GM10248 (cell line): Measurements from ENCODE around the gene SACM1L.

Source experiments
- CTCF ChIA-PET: fragments of 300-600 bp; sonication (Branson Sonifier 250); formaldehyde crosslinking; extraction: SDS; loops from one replicate; lab custom pipeline; 2021; ENCODE audit warnings: antibody characterized with exemption; lab: Yijun Ruan, JAX
- POLR2A ChIA-PET: fragments of 350-650 bp; sonication (Branson Sonifier 250); formaldehyde crosslinking; extraction: SDS; loops from one replicate; lab custom pipeline; 2020; ENCODE audit warnings: antibody characterized with exemption; lab: Yijun Ruan, JAX
- DNase-seq: peaks from one replicate; pipeline ENCODE4 v3.0.0; 2012; ENCODE audit errors: extremely low spot score
- TF ChIP-seq, protein P1 (sequence below): IDR thresholded peaks from 2 replicates; pipeline ENCODE4 v1.5.1; 2012; ENCODE audit warnings: mild to moderate bottlenecking, low read depth; ENCODE audit errors: extremely low read depth, missing control alignments, control extremely low read depth

The SACM1L gene

DNA sequence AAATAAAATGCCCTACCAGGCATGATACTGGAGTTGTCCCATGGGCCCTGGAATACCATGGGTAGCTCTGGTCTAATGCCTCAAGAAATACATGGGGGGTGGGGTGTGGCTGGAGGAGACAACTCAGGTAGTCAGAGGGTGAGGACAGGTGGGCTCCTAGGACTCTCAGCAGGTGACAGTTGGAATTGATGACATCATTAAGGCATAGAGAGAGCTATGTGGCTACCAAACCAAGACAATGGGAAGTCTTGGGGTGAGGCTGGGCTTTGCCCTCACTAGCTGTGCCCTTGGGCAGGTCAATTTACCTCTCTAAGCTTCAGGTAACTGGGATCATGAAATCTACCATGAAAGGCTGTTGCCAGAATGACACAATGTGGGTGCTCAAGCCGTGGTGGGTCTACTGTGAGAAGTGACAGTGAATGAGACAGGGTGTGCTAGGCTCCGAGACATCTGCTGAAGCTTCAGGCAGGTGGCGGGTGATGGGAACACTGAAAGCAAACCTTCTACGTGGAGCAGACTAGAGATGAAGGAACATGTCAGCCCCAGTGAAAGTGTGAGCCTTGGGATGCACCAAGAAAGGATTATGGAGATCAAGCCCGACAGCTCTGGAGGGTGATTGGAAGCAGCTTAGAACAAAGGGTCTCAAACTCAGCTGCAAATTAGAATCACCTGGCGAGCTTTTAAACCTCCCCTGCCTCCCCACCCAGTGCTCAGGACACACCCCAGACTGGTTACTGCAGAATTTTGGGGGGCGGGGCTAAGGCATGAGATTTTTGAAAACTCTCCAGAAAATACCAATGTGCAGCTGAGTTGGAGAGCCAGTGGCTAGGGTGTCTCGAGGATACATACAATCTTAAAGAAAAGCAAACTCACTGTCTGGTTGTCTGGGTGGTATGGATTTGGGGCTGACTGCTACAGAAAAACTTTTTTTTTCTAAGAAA, 85.7 kb downstream of the SACM1L start:
- ChIA-PET CTCF (interaction anchor here (0.9 to 9.9 kb wide), 6 partner anchors 13 to 303 kb away, joined by 3 to 73 read pairs (median 4); no protein-coding TSS in a partner anchor), POLR2A (interaction anchor here (0.5 to 0.6 kb wide), 2 partner anchors 123 to 310 kb away, joined by 3 read pairs; no protein-coding TSS in a partner anchor)
- TF ChIP-seq, protein P1, sequence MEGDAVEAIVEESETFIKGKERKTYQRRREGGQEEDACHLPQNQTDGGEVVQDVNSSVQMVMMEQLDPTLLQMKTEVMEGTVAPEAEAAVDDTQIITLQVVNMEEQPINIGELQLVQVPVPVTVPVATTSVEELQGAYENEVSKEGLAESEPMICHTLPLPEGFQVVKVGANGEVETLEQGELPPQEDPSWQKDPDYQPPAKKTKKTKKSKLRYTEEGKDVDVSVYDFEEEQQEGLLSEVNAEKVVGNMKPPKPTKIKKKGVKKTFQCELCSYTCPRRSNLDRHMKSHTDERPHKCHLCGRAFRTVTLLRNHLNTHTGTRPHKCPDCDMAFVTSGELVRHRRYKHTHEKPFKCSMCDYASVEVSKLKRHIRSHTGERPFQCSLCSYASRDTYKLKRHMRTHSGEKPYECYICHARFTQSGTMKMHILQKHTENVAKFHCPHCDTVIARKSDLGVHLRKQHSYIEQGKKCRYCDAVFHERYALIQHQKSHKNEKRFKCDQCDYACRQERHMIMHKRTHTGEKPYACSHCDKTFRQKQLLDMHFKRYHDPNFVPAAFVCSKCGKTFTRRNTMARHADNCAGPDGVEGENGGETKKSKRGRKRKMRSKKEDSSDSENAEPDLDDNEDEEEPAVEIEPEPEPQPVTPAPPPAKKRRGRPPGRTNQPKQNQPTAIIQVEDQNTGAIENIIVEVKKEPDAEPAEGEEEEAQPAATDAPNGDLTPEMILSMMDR: no peak
- DNase-seq: no peak

GRCh38 chr3:45775571-45776300, 86.5 kb downstream of the SACM1L start:
- ChIA-PET CTCF (interaction anchor here (0.9 to 9.9 kb wide), 4 partner anchors 14 to 302 kb away, joined by 3 to 73 read pairs (median 8); no protein-coding TSS in a partner anchor), POLR2A (no interaction called here)
- TF ChIP-seq, protein P1: no peak
- no peak for DNase-seq

GRCh38 chr3:45776301-45776595, 87.1 kb downstream of the SACM1L start:
- DNase-seq: no peak
- TF ChIP-seq, protein P1: no peak
- POLR2A ChIA-PET: no interaction called here
- CTCF ChIA-PET: interaction anchor here (1.1 to 9.9 kb wide), 2 partner anchors 14 to 40 kb away, joined by 3 to 73 read pairs; no protein-coding TSS in a partner anchor

DNA sequence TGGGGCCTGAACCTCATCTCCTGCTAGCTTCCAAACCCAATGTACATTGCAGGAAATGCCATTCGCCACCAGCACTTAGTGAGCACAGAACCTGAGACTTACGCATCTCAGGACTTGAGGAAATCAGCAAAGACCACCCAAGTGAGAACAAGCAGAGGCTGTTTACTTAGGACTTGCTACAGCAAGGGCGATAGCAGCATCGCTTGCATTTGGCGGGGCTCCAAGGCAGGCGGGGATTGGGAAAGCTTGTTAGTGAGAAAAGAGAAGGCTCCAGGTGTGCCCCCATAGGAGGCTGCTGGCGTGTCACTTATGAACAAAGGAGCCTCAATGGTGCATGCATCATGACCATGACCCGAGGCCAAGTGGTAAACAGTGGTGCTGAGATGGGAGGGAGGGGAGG, 87.4 kb downstream of the SACM1L start:
- TF ChIP-seq, protein P1: no peak
- ChIA-PET POLR2A (interaction anchor here (0.5 kb wide), 1 partner anchor 123 kb away, joined by 4 read pairs; no protein-coding TSS in a partner anchor), CTCF (interaction anchor here (1.1 to 9.9 kb wide), 2 partner anchors 15 to 40 kb away, joined by 3 to 73 read pairs; no protein-coding TSS in a partner anchor)
- no peak for DNase-seq

- DNase-seq: no peak
- TF ChIP-seq, protein P1: no peak
- CTCF ChIA-PET: interaction anchor here (1.1 to 9.9 kb wide), 2 partner anchors 15 to 39 kb away, joined by 3 to 73 read pairs; no protein-coding TSS in a partner anchor
- POLR2A ChIA-PET: interaction anchor here (0.5 kb wide), 1 partner anchor 123 kb away, joined by 4 read pairs; no protein-coding TSS in a partner anchor
Measured at GRCh38 chr3:45777111-45777745, 88.0 kb downstream of the SACM1L start.
